NCI-H146 treated with DMSO at 0.1 percent for 48 hours (cell line): ENCODE results near the gene NYAP1.

Experiments used
- DNase-seq: peaks from one replicate; lab custom pipeline; 2025; ENCODE audit not compliant: unreplicated experiment; lab: John Stamatoyannopoulos, UW

NYAP1 gene

DNA sequence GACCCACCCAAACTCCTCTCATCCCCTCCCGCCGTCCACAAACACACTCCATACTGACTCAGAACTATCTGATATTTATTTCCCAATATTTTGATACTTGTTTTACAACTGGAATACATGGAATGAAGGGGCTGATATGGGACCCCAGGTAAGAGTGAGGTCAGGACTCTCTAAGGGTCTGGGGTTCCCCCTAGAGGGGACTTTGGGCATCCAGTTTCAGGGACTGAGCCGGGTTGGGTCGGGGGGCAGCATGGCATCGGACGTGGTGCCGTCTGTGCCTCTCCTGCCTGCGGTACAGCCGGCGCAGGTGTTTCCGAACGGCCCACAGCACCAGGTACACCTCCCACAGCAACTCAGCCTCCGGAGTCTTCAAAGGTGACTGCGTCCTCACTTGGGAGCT is 27.2 kb upstream of the NYAP1 start:
- no peak for DNase-seq

DNA sequence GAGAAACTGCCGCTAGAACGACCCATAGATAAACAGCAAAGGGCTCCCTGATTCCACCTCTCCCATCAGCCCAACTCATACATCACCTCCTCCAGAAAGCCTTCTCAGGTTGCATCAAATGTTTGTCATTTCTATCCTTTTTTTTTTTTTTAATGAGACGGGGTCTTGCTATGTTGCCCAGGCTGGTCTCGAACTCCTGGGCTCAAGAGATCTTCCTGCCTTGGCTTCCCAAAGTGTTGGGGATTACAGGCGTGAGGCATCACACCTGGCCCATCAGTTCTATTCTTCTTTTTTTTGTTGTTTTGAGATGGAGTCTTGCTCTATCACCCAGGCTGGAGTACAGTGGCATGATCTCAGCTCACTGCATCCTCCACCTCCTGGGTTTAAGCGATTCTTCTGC is 26.7 kb upstream of the NYAP1 start:
- DNase-seq = no peak

GRCh38 chr7:100464210-100464660 is 19.5 kb upstream of the NYAP1 start, which contains the start of gene SPACDR:
Gene SPACDR (minus strand): TSS chr7:100464260. CDS start chr7:100464025, 235 bp downstream.
- no peak for DNase-seq

- no peak for DNase-seq
Measured at GRCh38 chr7:100464791-100465190, 18.9 kb upstream of the NYAP1 start.

DNA sequence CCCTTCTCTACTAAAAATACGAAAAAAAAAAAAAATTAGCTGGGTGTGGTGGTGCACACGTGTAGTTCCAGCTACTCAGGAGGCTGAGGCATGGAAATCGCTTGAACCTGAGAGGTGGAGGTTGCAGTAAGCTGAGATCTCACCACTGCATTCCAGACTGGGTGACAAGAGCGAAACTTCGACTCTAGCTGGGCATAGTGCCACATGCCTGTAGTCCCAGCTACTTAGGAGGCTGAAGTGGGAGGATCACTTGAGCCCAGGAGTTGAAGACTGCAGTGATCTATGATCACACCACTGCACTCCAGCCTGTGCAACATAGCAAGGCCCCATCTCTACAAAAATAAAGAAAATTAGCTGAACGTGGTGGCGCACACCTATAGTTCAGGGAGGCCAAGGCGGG is 18.4 kb upstream of the NYAP1 start:
- no peak for DNase-seq

DNA sequence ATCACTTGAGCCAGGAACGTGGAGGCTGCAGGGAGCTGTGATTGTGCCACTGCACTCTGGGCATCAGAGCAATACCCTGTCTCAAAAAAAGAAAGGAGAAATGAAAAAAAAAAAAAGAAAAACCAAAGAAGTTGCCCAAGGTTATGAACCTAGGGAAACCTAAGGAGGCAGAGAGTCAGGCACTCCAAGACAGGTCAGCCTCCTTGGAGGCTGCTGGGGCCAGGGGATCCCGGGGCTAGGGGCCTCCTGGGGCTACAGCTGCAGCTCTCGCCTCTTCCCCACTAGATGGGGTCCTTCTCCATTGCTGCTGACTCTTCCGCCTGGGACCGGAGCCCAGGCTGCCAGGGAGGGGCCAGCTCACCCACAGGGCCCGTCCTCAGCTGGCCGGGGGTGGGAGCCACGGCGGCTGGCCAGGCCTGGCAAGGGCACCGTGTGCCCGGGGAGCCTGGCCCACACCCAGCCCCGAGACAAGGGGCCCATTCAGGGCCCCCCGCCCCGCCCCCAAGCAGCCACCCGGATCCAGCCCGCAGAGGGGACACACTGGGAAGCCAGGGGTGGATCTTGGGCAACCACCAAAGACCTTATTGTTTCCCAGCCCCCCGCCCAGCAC is 17.9 kb upstream of the NYAP1 start:
- DNase-seq = no peak

DNA sequence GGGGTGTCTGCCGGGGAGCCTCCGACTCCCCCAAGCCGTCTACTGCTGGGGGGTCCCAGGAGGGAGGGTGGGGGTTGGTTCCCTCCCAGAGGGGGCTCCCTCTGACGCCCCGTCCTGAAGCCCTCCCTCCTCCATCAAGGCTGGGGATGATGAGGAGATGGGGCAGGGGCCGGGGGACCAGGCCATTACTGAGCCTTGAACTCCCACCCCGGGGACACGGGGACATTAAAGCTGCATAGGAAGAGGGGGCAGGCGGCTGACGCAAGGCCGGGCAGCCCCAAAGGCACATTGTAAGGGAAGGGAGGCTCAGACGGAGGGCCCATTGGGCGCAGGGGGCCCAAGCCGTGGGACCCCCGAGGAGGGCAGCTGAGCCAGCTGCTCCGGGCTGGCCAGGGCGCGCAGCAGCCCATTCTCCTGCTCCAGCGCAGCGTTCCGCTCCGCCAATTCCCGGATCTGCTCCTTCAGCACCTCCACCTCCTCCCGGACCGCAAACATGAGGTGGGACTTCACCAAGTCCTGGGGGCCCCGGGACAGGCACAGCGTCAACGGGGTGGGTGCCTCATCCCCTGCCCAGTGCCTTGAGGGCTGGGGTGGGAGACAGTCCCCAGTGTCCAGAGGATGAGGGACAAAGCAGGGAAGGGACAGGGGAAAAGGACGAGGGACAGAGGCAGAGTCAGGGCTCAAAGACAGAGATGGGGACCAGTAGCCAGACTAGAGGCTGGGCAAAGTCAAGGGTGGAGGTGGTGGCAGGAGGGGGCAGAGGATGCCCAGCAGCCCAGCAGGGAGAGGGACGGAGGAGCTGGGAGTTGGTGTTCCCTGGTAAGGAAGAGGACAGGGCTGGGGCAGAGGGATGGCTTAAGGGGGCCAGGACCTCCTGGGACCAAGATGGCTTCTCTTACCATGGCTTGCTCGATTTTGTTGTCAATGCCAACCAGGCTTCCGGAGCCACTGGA is 16.8 kb upstream of the NYAP1 start:
- no peak for DNase-seq

DNA sequence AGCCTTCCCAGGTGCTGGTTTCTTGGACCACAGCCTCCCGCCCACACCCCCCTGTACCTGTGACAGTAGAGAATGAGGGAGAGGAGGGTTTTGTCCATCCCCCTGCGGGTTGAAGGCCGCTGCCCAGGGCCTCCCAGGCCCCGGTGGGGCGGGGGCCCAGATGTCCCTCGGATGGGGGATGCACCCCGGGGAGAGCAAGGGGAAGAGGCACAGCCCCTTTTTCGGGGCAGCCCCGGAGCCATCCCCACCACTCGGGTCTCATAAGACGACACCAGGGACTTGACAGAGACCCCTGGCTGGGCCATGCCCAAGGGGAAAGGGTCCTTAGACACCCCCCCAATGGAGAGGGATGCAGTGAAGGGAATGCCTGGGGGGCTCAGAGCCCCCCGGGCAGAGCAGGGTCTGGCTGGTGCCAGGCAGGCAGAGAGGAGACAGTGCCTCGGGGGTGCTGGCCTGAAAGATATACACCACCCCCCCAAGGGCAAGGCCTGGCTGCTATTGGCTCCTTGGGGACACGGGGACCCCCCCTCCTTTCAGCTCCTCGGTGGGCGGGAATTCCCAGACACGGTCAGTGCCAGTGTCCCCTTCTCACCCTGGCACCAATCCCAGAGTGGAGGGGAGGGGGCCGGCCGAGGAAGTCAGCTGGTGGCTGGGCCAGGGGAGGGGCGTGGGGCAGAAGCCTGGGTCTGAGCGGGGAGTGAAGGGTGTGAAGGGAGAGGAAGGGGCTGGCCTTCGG is 15.9 kb upstream of the NYAP1 start:
- no peak for DNase-seq

DNA sequence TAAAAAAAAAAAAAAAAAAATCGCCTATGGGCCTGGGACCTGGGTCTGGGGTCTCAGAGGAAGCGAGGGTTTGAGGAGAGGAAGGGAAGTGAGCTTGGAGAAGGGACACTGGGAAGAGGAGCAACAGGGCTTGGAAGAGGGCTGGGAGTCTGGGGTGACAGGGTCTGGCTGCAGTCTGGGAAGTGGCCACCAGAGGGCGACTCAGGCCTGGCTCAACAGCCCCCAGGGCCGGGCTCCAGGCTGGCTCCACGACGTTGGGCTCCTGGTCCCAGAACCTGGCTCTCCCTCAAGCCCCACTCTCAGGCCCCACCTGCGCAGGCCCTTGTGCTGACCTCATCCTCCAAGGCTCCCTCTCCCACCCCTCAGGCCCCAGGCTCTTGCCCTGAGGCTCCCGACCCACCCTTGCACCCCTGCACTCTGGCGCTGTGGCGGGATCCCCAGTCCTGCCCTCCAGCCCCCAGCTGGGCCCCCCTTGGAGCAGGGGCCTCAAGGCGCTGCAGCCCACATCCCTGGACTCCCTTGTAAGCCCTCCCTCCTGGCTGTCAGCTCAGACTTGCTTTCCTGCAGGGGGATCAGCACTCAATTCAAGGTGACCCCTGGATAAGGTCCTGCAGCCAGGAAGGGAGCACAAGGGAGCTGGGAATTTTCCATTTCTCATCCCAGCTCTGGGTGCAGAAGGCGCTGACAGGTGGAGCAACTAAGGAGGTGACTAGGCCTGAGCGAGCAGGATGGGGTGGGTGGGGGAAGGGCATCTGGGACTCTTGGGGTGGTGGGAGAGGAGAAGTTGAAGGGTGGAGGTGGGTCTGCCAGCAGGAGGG is 14.3 kb upstream of the NYAP1 start:
- DNase-seq = peak; percentile 27

DNA sequence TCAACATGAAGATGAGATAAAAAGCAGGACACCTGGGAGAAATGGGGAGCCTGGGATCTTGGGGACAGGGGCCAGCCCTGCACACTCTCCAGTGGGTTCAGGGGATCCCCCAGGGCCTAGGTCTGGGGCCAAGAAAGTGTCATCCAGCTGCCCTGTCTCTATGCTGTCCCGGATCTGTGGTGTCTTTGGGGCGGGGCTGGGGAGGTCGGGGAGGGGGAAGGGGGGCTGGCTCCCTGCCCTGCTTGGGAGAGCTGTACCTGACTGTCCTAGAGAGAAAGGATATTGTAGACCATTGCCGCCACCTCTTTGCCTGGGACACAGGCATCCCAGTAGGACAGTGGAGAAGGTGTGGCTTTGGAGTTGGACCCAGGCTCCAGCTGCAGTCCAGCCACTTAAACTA is 12.7 kb upstream of the NYAP1 start:
- DNase-seq = no peak

DNA sequence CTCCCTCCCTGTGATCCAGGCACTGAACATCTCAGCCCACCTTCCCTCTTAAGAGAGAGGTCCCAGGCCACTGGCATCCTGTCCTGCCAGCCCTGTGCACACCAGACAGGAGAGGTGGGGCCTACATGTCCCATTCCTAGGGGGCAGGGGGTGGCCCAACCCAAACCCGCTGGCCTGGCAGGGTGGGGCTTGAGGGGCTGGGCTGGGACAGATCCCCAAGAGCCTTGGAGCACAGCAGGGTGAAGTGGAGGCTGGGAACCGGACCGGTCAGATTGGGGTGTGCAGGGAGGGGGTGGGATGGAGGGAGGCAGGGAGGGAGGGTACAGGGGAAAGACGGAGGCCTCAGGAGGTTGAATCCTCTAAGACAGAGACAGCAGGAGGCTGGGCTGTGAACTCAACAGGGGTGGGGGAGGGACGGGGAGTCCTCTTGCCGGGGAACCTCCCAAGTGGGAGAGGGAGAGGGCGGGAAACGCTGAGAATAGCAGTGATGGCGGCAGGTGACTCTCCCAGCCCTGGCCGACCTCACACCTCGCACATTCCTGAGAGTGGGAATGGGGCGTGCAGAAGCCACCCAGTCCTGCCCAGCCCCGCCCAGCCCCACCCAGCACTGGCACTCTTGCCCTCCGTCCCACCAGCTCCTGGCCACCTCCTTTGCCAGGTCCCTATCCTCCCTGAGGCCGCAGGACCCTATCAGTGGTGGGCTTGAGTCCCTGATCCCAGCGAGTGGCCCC is 11.4 kb upstream of the NYAP1 start:
- DNase-seq = no peak

GRCh38 chr7:100472854-100473499 is 10.8 kb upstream of the NYAP1 start:
- no peak for DNase-seq

DNA sequence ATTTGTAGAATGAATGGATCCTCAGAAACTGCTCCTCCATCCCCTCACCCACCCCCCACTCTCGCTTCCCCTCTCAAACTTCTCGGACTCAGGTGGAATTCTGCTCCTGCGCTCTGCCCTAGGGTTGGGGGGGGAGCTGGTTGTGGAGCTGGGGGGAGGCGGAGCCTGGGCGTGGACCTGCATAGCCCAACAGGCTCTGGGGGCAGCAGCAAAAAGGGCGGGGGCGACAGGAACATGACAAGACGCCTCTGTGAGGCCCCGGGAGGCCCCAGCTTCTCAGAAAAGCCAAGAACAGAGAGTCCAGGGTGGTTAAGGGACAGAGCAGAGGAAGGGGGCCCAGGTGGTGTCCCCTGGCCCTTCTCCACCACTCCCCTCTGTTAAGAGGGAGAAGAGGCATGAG is 8.2 kb upstream of the NYAP1 start:
- no peak for DNase-seq

DNA sequence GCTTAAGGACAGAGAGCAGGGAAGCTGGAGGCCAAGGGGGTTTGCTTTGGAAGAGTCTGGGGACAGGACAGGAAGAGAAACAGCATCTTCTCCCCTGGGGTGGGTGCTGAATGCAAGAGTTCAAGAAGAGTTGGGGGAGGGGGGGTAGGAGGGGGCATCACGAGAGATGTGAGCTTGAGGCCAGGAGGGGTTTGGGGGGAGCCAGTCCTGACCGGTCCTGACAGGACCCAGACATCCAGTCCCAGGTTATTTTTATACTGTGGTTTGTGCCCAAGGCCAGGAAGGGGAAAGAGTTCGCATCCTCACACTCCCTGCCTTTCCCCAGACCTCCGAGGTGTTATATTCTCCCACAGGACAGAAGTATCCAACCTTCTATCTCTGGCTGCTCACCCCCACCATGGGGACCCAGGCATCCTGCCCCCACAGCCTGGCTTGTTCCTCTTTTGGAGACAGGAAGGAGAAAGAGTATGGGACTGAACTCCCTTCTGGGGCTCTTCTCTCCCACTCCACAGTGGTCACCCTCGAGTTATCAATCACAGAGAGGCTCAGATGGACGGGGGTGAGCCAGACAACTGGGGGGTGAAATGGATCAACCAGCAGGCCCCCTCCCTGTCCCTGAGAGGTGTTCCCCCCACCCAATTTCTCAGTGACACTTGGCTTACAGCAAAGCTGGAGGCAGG is 7.5 kb upstream of the NYAP1 start:
- DNase-seq = no peak

DNA sequence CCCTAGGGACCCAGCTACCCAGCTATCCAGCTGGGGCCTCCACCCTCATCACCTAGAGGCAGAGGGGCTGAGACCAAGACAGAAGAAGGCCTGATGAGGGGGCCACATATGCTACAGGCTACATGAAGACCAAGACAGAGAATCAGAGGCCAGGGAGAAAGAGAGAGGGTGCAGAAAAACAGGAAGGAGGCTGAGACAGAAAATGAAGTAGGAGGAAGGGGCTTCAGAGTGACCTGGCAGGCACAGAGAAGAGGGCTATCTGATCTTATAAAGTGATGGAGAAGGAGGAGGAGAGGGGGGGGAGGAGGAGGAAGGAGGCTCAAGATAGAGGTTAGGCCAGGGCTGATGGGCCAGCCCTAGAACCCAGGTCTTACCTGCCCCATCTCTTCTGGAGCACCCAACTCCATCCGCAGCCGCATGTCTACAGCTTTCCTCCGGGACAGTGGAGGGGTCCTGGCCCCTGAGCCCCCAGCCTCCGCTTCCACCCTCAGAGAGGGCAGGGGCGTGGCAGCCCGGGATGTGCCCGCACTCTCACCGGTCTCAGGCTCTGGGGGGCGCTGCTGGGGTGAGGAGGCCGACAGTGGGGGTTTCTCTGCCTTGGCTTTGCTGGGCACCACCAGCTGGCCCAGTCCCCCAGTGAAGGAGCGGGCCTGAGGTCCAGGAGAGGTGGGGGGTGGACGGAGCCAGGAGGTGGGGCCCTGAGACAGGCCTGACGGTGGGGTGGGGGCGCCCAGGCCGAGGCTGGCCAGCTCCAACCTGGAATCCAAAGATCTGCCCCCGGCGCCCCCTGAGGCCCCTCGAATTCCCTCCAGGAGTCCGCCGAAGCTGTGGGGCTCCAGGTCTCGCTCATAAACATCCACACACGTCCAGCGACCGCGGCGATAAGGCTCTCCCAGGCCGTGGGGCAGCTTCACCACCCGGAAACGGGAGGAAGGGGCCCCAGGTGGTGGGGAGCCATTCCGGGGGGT is 6.5 kb upstream of the NYAP1 start:
- no peak for DNase-seq

DNA sequence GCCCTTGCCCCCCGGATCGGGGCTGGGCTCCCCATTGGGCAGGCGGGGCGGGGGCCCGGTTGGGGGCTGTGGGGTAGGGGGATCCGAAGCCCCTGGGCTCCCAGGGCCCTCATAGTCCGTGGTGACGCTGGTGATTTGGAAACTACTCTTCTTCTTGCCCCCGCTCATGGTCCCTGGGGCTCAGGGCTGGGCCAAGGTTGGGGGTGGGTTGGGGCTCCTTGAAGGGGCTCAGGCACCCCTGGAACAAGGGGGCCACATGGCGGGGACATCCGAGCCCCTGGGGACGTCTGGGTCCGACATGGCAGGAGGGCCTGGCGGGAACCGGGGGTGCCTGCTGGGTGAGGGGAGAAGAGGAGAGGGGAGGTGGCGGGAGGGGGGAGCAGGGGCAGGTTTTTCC is 5.9 kb upstream of the NYAP1 start:
- no peak for DNase-seq

- peak; percentile 76 for DNase-seq
Measured at GRCh38 chr7:100478958-100479660, 4.6 kb upstream of the NYAP1 start, which contains the start of gene TSC22D4. Gene TSC22D4 (minus strand): TSS chr7:100479214. CDS start chr7:100478038, 1,176 bp downstream.
